ENCODE results near the gene ARMC8.
A peak's percentile ranks its signal among the peaks of the same experiment; 100 is the strongest.
"Not testable (repeated sequence)": the region's sequence is repeated elsewhere in the genome, so short reads cannot be mapped to it uniquely, and the experiment has no call there.

ARMC8 gene, protein sequence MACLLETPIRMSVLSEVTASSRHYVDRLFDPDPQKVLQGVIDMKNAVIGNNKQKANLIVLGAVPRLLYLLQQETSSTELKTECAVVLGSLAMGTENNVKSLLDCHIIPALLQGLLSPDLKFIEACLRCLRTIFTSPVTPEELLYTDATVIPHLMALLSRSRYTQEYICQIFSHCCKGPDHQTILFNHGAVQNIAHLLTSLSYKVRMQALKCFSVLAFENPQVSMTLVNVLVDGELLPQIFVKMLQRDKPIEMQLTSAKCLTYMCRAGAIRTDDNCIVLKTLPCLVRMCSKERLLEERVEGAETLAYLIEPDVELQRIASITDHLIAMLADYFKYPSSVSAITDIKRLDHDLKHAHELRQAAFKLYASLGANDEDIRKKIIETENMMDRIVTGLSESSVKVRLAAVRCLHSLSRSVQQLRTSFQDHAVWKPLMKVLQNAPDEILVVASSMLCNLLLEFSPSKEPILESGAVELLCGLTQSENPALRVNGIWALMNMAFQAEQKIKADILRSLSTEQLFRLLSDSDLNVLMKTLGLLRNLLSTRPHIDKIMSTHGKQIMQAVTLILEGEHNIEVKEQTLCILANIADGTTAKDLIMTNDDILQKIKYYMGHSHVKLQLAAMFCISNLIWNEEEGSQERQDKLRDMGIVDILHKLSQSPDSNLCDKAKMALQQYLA

DNA sequence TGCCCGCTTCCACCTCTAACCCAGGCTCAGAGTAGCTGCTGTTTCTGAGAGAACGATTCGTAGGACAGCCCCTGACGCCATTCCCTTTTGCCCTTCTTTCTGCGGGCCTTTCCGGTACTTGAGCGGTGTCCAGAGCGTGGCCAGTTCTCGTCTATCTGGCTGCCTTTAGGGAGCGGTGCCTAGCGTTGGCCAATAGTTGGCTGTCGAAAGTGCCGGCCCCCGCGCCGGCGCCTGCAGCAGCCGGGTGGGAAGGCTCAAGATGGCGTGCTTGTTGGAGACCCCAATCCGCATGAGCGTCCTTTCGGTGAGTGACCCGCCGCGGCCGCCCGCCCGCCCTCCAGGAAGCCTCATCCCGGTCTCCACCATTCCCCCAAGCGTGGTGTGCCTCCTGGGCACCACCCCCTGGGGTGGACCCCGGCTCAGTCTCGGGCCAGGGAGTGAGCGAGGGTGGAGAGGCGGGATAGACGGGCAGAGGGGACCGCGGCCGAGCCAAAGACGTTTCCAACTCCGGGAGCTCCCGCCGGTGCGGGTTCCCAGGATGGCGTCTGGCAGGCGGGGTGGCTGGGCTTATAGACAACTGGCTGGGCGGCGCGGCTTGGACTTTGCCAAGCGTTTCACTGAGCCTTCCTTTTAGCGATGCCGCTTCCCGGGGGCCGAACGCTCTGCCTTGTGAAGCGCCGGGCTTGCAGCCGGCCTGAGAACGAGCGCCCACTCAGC, at the start of gene ARMC8:
TSS of gene ARMC8 (plus strand) at position 6 of the 717 bp plus-strand sequence. CDS start at position 260, 254 bp downstream.
- no peak for DNase-seq (ENCODE audit: low read depth, low spot score)

DNA sequence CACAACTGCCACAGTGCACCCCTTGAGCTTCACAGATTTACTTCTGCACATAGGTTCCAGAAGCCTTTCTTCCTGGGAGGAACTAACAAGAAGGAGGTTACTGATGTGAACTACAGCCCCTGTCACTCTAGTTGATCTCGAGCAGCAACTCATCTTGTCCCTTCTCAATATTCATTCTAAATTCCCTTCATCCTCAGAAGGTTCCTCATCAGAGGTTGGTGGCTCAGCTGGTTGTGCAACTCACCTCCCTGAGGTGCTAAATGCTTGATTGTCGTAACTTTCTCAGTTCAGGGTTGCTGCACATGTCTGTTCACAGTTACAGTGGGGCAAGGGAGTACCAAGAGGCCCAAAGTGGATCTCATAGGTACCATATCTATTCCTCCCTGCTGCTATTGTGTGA, 49.2 kb upstream of the ARMC8 start:
- DNase-seq (ENCODE audit: low read depth, low spot score) = no peak

DNA sequence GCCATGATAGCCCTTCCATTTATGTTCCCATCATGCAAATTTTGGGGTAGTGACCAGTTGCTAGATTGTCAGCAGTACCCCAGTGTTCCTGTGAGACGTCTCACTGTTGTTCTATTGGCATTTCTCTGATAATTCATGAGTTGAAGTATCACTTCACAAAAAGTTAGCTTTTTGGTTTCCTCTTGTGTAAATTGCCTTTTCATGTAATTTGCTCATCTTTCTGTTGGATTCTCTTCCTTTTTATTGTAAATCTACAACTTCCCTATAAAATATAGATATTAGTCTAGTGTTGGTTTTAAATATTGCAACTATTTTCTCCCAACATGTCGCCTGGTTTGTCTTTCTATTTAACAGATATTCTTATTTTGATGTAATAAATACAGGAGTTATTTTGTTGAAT, 47.4 kb upstream of the ARMC8 start:
- no peak for DNase-seq (ENCODE audit: low read depth, low spot score)

DNA sequence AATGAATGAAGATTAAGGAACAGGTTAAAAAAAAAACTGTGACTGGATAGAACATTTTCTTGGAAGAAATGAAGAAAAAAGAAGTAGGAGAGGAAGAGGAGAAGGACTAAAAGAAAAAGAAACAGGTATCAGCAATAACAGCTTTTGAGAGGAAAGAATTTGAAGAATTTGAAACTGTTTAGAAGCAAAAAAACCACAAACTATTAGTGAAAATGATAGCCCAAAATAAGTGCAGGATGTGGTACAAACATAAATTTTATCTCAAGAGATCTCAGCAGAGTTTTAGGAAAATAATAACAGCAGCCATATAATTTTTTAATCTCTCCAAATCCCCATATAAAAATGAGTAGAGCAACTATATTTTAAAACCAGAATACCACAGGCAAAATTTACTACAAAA, 46.2 kb upstream of the ARMC8 start:
- no peak for DNase-seq (ENCODE audit: low read depth, low spot score)

DNA sequence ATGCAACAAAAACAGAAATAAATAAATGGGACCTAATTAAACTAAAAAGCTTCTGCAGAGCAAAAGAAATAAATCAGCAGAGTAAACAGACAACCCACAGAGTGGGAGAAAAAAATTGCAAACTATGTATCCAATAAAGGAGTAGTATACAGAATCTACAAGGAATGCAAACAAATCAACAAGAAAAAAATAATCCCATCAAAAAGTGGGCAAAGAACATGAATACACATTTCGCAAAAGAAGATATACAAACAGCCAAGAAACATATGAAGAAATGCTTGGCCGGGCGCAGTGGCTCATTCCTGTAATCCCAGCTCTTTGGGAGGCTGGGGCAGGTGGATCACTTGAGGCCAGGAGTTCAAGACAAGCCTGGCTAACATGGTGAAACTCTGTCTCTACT, 44.9 kb upstream of the ARMC8 start:
- not testable (repeated sequence) for DNase-seq (ENCODE audit: low read depth, low spot score)

DNA sequence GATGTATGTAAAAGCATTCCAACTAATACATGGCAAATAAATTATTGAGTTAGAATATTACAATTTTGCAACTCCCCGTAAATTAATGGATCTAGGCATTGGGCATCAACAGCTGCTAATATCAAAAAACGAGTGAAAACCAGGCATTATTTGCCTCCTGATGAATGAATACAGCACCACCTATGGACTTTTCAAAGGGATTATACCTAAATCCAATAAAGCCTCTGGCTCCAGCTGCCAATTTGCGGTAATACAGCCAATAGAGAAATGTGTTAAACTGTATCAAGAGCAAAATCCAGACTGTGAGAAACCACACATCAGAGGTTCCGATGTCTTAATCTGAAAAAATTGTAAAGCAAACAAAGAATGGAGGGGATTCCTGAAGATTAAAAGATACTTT, 38.6 kb upstream of the ARMC8 start:
- DNase-seq (ENCODE audit: low read depth, low spot score) = no peak

DNA sequence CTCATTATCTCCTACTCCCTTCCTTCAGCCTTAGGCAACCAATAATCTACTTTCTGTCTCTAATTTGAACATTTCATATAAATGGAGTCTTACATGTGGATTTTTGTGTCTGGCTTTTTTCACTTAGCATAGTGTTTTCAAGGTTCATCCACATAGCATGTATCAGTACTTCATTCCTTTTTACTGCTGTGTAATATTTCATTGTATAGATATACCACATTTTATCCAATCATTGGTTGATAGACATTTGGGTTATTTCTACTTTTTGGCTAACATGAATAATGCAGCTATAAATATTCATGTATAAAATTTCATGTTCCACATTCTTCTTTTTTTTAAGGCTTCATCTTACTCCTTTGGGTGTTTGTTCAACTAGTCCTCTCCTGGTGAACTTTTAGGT, 32.6 kb upstream of the ARMC8 start:
- DNase-seq (ENCODE audit: low read depth, low spot score) = no peak

DNA sequence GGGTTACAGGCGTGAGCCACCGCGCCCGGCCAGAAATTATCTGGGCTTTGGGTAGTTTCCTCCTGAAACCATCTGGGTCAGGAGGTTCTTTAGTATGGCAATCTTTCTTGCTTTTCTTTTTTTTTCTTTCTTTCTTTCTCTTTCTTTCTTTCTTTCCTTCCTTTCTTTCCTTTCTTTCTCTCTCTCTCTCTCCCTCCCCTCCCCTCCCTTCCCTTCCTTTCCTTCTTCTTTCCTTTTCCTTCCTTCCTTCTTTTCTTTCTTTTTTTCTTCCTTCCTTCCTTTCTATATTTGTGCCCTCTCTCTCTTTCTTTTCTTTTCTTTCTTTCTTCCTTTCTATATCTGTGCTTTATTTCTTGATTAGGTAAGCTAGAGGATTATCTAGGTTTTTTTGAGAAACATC, 29.4 kb upstream of the ARMC8 start:
- no peak for DNase-seq (ENCODE audit: low read depth, low spot score)

DNA sequence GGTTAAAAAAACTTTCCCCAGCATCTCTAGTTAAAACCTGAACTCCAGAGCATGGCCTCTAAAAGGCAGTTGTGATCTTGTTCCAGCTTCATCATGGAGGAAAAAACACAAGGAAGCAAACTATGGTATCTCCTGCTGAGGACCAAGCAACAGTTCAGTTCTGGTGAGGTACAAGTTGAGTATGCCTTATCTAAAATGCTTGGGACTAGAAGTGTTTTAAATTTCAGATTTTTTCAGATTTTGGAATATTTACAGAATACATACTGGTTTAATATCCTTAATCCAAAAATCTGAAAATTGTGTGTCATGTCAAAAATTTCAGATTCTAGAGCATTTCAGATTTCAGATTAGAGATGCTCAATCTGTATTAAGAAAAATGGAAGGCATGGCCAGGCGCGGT, 22.0 kb upstream of the ARMC8 start:
- no peak for DNase-seq (ENCODE audit: low read depth, low spot score)

DNA sequence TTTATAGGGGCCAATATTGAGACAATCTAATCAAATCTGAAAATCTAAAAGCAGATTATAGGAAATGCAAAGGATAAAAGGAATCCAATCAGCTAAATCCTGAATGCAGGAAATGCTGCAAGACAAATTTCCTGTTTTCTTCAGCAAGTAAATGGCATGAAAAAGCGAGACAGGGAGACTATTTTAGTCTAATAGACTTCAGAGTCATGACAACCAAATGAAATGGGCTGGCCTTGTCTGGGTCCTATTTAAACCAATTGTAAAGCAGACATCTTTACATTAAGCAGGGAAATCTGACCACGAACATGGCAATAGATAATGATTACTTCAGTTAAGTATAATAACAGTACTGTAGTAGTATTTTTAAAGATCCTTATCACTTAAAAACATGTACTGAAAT, 14.5 kb upstream of the ARMC8 start:
- DNase-seq (ENCODE audit: low read depth, low spot score) = no peak

DNA sequence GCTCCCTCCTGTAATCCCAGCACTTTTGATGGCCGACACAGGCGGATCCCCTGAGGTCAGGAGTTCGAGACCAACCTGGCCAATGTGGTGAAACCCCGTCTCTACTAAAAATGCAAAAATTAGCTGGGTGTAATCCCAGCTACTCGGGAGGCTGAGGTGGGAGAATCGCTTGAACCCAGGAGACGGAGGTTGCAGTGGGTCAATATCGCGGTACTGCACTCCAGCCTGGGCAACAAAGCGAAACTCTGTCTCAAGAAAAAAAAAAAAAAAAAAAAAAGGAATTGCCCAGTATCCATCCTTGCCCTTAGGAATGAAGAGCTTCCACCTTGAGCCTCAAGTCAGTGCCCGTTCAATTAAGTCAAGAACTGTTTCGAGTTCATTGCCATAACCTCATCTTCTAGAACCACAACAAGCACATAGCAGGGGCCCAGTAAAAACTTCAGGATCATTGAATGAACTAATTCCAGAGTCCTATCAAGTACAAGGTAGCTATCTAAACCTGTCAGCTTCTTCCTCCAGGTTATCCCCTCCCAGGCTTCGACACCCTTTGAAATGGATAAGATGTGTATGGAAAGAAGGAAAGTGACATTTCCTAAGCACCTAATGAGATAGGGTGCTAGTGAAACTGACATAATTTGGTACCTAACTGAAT, 13.2 kb upstream of the ARMC8 start:
- DNase-seq (ENCODE audit: low read depth, low spot score) = no peak

DNA sequence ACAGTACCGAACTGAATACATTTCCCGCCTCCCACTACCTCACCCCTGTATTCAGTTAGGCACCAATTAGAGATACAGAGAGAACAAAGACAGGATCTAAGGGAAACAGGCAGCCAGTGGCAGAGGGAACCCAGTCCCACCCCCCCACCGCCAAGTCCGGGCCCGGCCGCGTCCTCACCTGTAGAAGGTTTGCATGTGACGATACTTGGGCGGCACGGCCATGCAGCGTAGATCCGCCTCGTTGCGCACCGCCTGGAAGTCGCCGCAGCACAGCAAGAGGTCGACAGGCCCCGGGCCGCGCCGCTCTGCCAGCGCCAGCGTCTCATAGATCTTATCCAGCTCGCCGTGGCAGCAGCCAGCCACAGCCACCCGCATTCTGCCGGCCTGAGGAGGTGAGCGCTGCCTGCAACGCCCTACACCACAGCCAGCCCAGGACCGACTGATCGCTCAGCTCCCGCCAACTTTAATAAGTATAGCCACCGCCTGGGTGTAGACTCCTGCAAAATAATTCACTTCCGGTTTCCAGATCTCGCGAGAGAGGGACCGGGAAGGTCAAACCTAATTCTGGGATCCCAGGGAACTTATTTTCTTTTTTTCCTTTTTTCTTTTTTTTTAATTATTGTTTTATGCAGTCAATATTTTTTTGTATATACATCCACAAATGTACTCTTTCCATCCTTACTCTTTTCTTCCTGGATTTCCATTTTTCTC, 12.5 kb upstream of the ARMC8 start, which contains the start of gene DBR1:
TSS of gene DBR1 (minus strand) at position 501 of the 711 bp plus-strand sequence. CDS start at position 375, 126 bp downstream.
- DNase-seq (ENCODE audit: low read depth, low spot score) = no peak

DNA sequence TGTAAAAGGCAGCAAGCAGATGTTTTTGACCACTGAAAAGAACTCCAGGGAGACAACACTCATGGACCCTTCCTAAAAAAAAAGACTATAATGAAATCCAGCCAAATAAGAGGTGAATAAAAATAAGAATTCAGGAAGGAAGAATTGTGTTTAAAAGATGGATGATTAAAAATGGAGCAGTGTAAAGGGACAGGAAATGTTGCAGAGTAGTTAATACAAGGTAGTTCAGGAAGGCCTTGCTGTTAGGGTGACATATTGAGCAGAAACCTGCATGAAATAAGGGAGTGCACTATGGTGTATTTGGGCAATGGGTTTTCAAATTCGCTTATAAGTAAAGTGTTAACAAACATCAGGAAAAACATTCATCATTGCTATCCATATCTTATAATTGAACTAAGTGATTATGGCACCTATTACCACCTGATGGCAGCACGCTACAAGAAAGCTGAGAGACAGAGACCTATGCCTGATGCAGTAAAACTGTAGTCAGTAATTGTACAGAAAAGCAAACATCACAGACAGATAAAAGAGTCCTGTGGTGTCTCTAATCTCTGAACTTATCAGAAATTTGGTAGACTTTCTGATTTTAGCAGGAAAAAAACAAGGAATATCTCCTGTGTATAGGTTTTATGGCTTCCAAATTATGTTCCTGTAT, 6.6 kb upstream of the ARMC8 start:
- DNase-seq (ENCODE audit: low read depth, low spot score) = no peak

DNA sequence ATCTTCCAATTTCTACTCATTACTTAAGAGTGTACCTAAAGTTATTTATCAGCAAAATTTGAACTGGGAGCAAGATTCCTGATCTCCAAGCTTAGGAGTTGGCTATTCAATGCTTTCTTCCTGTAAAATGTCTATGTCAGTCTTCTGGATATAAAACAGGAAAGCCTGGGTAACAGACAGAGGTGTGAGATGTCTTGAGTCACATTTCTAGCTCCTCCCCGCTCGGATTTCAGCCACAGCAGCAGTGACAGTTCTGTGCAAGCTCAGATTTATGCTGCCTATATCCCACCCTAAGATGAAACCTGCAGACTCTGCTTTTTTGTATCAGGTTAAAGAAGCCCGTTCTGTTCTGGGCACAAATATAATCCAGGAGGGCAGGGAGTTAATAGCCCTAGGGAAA, 2.1 kb upstream of the ARMC8 start:
- DNase-seq (ENCODE audit: low read depth, low spot score) = no peak

DNA sequence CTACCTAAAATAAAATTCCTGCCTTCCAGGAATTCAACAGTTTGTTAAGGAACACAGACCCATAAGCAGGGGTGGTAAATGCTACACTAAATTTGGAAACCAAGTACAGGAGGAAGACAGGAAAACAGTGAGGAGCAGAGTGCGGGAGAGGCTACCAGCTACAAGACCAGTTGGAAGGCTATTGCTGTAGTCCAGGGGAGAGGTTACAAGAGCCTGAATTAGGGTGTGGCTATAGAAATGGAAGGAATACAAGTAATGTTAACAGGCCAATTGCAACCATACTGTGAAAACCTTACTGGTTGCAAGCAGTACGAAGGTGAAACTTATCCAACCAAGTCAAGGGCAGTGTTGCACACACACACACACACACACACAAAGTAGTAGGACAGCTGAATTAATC, 880 bp upstream of the ARMC8 start:
- no peak for DNase-seq (ENCODE audit: low read depth, low spot score)

DNA sequence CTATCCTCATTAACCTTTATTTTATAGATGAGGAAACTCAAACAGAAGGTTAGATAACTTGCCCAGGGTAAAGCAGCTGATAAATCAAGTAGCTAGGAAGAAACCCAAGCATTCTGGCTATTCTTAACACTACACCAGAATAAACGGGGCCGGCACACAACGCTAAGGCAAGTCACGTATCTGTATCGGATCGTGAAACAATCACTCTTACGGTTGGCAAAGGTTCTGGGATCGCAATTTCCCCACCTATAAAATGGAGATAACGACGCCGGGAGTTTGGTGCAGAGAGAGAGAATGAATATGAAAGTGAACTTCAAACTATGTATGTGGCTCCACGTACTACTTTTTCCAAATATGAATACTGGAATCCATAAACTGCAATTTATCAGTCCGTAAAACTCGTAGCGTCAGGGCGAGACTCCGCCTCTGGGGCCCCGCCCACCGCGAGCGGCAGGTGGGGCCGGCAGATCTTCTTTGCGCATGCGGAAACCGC, 252 bp upstream of the ARMC8 start:
- peak; percentile 77 for DNase-seq (ENCODE audit: low read depth, low spot score)

DNA sequence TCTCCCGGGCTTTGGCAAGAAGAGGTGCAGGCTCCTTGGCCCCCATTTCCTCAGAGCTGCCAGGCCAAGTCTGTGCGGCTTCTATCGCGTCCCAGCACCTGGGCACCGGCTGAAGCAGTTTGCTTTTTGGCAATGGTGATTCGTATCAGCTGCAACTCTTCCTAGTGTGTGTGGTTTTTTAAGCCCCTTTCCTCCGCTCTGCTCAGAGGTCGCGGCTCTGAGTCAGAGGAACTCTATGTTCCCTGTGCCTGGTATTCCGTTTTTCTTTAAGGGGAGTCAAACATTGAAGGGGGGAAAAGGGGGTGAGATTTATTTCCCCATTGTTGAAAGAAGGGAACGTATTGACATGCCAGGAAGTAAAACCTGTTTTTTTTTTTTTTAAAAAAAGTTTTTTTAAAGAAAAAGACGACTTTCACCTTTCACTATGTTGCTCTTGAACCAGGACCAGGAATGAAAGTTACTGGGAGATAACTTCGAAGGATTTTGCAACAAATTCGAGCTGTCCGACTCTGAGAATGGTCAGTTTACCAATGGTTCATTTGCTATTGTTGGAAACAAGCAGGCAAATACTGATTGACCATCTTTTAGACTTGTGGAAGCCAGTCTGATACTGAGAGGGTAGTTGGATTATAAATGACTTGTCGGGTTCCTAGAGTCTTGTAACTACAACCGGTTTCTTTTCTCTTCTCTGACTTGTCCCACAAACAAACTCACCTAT, 1.1 kb downstream of the ARMC8 start:
- DNase-seq (ENCODE audit: low read depth, low spot score) = no peak

DNA sequence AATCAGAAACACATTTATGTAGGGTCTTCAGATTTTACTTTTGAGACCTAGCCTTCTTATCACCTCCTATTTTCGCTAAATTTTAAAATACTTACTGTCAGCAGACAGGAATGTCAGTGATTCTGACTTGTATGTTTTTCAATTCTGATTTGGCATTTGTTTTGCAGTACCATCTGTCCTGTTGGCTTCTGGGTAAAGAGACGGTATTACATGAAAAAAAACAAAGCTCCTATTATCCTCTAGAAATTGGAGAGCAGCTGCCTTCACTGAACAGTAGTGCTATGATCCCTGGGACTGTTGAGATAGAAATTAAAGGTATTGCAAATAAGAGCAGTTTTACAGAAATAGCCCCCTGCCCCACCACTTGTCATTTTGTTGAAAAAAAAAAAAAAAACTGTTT, 8.4 kb downstream of the ARMC8 start:
- no peak for DNase-seq (ENCODE audit: low read depth, low spot score)

DNA sequence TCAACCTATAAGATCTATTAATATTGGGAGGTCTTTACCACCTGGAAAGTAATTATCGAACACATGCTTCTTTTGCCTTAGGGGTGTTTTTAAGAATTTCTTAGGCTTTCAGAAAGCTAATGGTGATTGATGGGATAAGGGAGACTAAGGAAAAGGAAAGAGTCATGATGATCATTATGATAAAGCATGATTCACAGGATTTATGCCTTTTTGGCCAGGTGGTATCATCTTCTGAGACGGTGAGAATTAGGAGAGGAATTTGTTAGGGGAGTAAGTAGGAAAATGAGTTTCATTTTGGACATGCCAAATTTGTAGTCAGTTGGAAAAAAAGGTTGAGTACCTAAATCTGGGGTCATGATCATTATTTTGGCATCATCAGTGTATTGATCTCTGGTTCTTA, 8.9 kb downstream of the ARMC8 start:
- no peak for DNase-seq (ENCODE audit: low read depth, low spot score)

DNA sequence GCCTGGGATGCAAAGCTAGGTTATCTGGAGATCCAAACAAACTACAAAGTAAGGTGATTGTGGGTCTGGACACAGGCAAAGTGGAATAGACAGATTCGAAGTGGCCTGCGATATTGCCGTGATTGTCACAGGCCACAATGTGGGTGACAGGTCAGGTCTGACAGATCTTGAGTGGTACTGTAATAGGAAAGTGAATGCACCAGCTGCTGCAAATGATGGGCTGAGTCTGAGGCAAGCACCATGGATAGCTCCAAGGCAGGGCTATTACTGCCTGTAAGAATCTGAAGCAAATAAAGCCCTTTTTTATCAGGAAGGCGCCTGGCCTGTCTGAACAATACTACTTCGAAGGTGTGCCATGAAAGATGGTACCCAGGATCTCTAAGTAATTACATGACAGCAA, 10.0 kb downstream of the ARMC8 start:
- DNase-seq (ENCODE audit: low read depth, low spot score) = no peak
